GM12873 (cell line): ENCODE measurements around the gene ATP8A2.

Experiments
- CTCF ChIP-seq: IDR thresholded peaks from 2 replicates; pipeline ENCODE4 v1.5.1; 2012; ENCODE audit warnings: low read depth, mild to moderate bottlenecking, moderate library complexity, low read length, control low read depth; ENCODE audit not compliant: insufficient read depth; ENCODE audit errors: missing control alignments

ATP8A2 gene

DNA sequence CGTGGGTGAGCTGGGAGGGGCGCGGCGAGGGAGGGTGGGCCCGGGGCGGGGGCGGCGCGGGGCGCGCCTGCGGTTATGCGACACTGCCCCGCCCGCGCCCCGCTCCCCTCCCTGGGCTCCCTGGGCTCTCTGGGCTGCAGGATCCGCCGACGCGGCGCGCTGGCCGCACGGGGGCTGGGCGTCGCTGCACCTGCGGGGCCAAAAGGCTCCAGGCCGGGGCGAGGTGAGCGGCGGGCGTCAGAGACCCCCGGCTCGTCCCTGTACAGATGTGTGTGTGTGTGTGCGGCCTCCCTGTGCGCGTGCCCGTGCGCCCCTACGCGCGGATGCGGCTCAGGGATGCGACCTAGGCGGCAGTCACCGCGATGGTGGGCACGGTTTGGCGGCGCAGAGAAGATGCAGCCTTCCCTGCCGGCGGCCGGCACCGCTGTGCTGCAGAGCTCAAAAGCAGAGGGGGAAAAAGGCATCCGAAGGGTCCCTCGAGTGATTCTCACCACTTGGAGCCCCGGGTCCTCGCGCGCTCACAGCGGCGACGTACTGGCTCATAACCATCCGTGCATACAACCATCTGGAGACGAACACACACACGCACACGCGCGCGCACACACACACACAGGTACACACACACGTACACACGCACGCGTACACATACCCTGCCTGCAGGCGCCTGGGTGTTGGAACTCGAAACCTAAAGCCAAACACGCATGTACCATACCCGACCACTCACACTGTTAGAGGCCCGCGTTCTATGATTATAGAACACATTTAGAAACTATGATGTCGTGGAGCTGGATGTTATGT, 709 bp downstream of the ATP8A2 start:
- TF ChIP-seq CTCF: no peak

GRCh38 chr13:25375727-25376358, 4.1 kb downstream of the ATP8A2 start:
- TF ChIP-seq CTCF: peak; percentile 65

DNA sequence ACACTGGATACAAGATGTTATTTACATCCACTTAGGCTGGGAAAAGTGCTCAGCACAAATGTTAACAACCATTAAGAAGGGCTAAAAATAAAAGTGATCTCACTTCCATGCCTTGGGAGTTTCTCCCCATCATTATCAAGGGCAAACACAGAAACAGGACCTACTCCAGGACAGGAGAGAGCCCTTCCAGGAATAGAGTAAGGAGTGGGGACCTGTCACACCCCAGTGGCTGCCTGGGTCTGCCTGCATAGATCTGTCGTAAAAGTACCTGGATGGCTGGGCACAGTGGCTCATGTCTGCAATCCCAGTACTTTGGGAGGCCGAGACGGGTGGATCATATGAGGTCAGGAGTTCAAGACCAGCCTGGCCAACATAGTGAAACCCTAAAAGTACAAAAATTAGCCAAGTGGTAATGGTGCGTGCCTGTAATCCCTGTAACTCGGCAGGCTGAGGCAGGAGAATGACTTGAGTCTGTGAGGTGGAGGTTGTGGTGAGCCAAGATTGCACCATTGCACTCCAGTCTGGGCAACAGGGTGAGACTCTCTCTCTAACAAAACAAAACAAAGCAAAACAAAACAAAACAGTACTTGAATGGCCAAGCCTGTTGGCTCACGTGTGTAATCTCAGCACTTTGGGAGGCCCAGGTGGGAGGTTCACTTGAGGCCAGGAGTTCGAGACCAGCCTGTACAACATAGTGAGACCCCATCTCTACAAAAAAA, 5.6 kb downstream of the ATP8A2 start:
- TF ChIP-seq CTCF: no peak

DNA sequence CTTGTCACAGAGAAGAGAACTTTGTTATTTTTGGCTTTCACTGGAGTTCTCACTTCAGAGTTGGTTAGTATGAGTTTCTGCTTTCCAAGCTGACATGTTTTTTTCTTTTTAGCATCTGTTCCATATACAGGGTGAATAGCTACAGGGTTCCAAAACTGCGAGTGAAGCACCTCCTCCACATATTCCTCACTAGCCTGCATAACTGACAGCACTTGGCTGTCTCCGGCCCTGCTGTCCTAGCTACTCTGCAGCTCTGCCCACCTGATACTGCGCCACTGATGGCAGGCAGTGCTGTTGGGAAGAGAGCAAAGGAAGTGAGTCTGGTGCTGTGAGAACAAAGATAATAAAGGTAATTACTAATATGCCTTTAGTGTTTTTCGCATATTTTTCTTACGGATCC, 6.8 kb downstream of the ATP8A2 start:
- no peak for TF ChIP-seq CTCF

- TF ChIP-seq CTCF: no peak
Observed at GRCh38 chr13:25379011-25379410, 7.2 kb downstream of the ATP8A2 start.

GRCh38 chr13:25380082-25380481, 8.3 kb downstream of the ATP8A2 start:
- no peak for TF ChIP-seq CTCF

GRCh38 chr13:25380741-25381324, 9.1 kb downstream of the ATP8A2 start:
- TF ChIP-seq CTCF: no peak
